ENCODE data around the gene OR52J3.
"Not testable (repeated sequence)": the region's sequence is repeated elsewhere in the genome, so short reads cannot be mapped to it uniquely, and the experiment has no call there.

OR52J3 gene

GRCh38 chr11:5046754-5047330 is 516 bp downstream of the OR52J3 start:
- Histone ChIP-seq H3K4me2 (ENCODE audit: low read depth, low read length, poor library complexity, severe bottlenecking) (no peak overlapping the region), H3K9me3 (ENCODE audit: insufficient read depth, low read depth, low read length) (no peaks in the 10 kb centered on the region), H3K4me1 (ENCODE audit: insufficient read depth, low read length, poor library complexity, severe bottlenecking) (no peaks in the 10 kb centered on the region), H3F3A (ENCODE audit: low read depth) (no peaks in the 10 kb centered on the region), H2AFZ (ENCODE audit: low read length) (no peak overlapping the region), H3K4me3 (ENCODE audit: low read length, poor library complexity, severe bottlenecking) (no peak overlapping the region), H4K20me1 (ENCODE audit: insufficient read depth, low read length, poor library complexity, severe bottlenecking) (no peaks in the 10 kb centered on the region), H3K9ac (ENCODE audit: low read depth, low read length, poor library complexity, severe bottlenecking) (no peak overlapping the region), H3K27me3 (ENCODE audit: insufficient read depth, low read length, poor library complexity, severe bottlenecking) (no peaks in the 10 kb centered on the region), H3K9me2 (replicated peaks; ENCODE audit: low read depth, low read length) (no peaks in the 10 kb centered on the region), H3K79me2 (ENCODE audit: insufficient read depth, low read length) (no peaks in the 10 kb centered on the region), H3K36me3 (ENCODE audit: insufficient read depth, low read length) (no peaks in the 10 kb centered on the region)
- TF ChIP-seq CTCF (conservative IDR thresholded peaks at IDR 0.05; ENCODE audit: low read length): no peak
- no peak for TF ChIP-seq EZH2phosphoT487 (IDR thresholded peaks at IDR 0.05; ENCODE audit: borderline replicate concordance)

GRCh38 chr11:5058679-5059078 is 12.4 kb downstream of the OR52J3 start:
- H3K4me1 ChIP-seq (ENCODE audit: insufficient read depth, low read length, poor library complexity, severe bottlenecking); H4K20me1 ChIP-seq (ENCODE audit: insufficient read depth, low read length, poor library complexity, severe bottlenecking); H3K27me3 ChIP-seq (ENCODE audit: insufficient read depth, low read length, poor library complexity, severe bottlenecking); H3K9me2 ChIP-seq (replicated peaks; ENCODE audit: low read depth, low read length); H3F3A ChIP-seq (ENCODE audit: low read depth); H3K4me2 ChIP-seq (ENCODE audit: low read depth, low read length, poor library complexity, severe bottlenecking); H2AFZ ChIP-seq (ENCODE audit: low read length); H3K36me3 ChIP-seq (ENCODE audit: insufficient read depth, low read length); H3K9me3 ChIP-seq (ENCODE audit: insufficient read depth, low read depth, low read length); H3K9ac ChIP-seq (ENCODE audit: low read depth, low read length, poor library complexity, severe bottlenecking); H3K4me3 ChIP-seq (ENCODE audit: low read length, poor library complexity, severe bottlenecking); H3K79me2 ChIP-seq (ENCODE audit: insufficient read depth, low read length): not testable (repeated sequence)

GRCh38 chr11:5059391-5059790 is 13.1 kb downstream of the OR52J3 start, which contains the start of gene OR52E2:
TSS of gene OR52E2 (minus strand) at chr11:5059627. CDS start at chr11:5059627, 0 bp downstream.
- H3F3A ChIP-seq (ENCODE audit: low read depth): no peaks in the 10 kb centered on the region
- H3K4me2 ChIP-seq (ENCODE audit: low read depth, low read length, poor library complexity, severe bottlenecking): no peak within 1 kb of the TSS
- no peaks in the 10 kb centered on the region for H3K9me3 ChIP-seq (ENCODE audit: insufficient read depth, low read depth, low read length)
- H3K36me3 ChIP-seq (ENCODE audit: insufficient read depth, low read length): no peaks in the 10 kb centered on the region
- H3K4me3 ChIP-seq (ENCODE audit: low read length, poor library complexity, severe bottlenecking): no peak within 1 kb of the TSS
- H3K9me2 ChIP-seq (replicated peaks; ENCODE audit: low read depth, low read length): no peaks in the 10 kb centered on the region
- no peaks in the 10 kb centered on the region for H3K79me2 ChIP-seq (ENCODE audit: insufficient read depth, low read length)
- no peaks in the 10 kb centered on the region for H3K4me1 ChIP-seq (ENCODE audit: insufficient read depth, low read length, poor library complexity, severe bottlenecking)
- no peaks in the 10 kb centered on the region for H4K20me1 ChIP-seq (ENCODE audit: insufficient read depth, low read length, poor library complexity, severe bottlenecking)
- no peak within 1 kb of the TSS for H2AFZ ChIP-seq (ENCODE audit: low read length)
- TF ChIP-seq EZH2phosphoT487 (IDR thresholded peaks at IDR 0.05; ENCODE audit: borderline replicate concordance) (no peak), CTCF (conservative IDR thresholded peaks at IDR 0.05; ENCODE audit: low read length) (no peak)
- no peak within 1 kb of the TSS for H3K9ac ChIP-seq (ENCODE audit: low read depth, low read length, poor library complexity, severe bottlenecking)
- H3K27me3 ChIP-seq (ENCODE audit: insufficient read depth, low read length, poor library complexity, severe bottlenecking): no peaks in the 10 kb centered on the region

GRCh38 chr11:5065027-5065426 is 18.7 kb downstream of the OR52J3 start:
- Histone ChIP-seq H3K79me2 (ENCODE audit: insufficient read depth, low read length) (no peaks in the 10 kb centered on the region), H4K20me1 (ENCODE audit: insufficient read depth, low read length, poor library complexity, severe bottlenecking) (no peaks in the 10 kb centered on the region), H3K9me2 (replicated peaks; ENCODE audit: low read depth, low read length) (no peaks in the 10 kb centered on the region), H3F3A (ENCODE audit: low read depth) (no peaks in the 10 kb centered on the region), H3K4me3 (ENCODE audit: low read length, poor library complexity, severe bottlenecking) (no peak overlapping the region), H3K36me3 (ENCODE audit: insufficient read depth, low read length) (no peaks in the 10 kb centered on the region), H3K9ac (ENCODE audit: low read depth, low read length, poor library complexity, severe bottlenecking) (no peak overlapping the region), H3K9me3 (ENCODE audit: insufficient read depth, low read depth, low read length) (no peaks in the 10 kb centered on the region), H2AFZ (ENCODE audit: low read length) (no peak overlapping the region), H3K4me1 (ENCODE audit: insufficient read depth, low read length, poor library complexity, severe bottlenecking) (no peaks in the 10 kb centered on the region), H3K27me3 (ENCODE audit: insufficient read depth, low read length, poor library complexity, severe bottlenecking) (no peaks in the 10 kb centered on the region), H3K4me2 (ENCODE audit: low read depth, low read length, poor library complexity, severe bottlenecking) (no peak overlapping the region)
- TF ChIP-seq CTCF (conservative IDR thresholded peaks at IDR 0.05; ENCODE audit: low read length) (no peak), EZH2phosphoT487 (IDR thresholded peaks at IDR 0.05; ENCODE audit: borderline replicate concordance) (no peak)

Measured in Loucy (cell line).